ENCODE measurements around the gene GAB2.
"Not testable (repeated sequence)": the region's sequence is repeated elsewhere in the genome, so short reads cannot be mapped to it uniquely, and the experiment has no call there.

The GAB2 gene

GRCh38 chr11:78250099-78250498, 167.5 kb downstream of the GAB2 start:
- DNase-seq (ENCODE audit: low read depth): no peak

GRCh38 chr11:78248903-78249302, 168.7 kb downstream of the GAB2 start:
- DNase-seq (ENCODE audit: low read depth): no peak

GRCh38 chr11:78248191-78248590, 169.4 kb downstream of the GAB2 start:
- DNase-seq (ENCODE audit: low read depth): no peak

GRCh38 chr11:78244546-78245255, 172.9 kb downstream of the GAB2 start:
- DNase-seq (ENCODE audit: low read depth): no peak

GRCh38 chr11:78244080-78244479, 173.5 kb downstream of the GAB2 start:
- DNase-seq (ENCODE audit: low read depth): no peak

- no peak for DNase-seq (ENCODE audit: low read depth)
These were observed 176.1 kb downstream of the GAB2 start for GRCh38 chr11:78241475-78241874.

GRCh38 chr11:78239781-78240180, 177.8 kb downstream of the GAB2 start:
- DNase-seq (ENCODE audit: low read depth): no peak

- DNase-seq (ENCODE audit: low read depth): no peak
These were observed 180.2 kb downstream of the GAB2 start for GRCh38 chr11:78237293-78238046.

GRCh38 chr11:78234006-78234405, 183.6 kb downstream of the GAB2 start:
- DNase-seq (ENCODE audit: low read depth): no peak

- not testable (repeated sequence) for DNase-seq (ENCODE audit: low read depth)
These were observed 184.6 kb downstream of the GAB2 start for GRCh38 chr11:78233046-78233445.

GRCh38 chr11:78231962-78232501, 185.6 kb downstream of the GAB2 start:
- no peak for DNase-seq (ENCODE audit: low read depth)

- DNase-seq (ENCODE audit: low read depth): no peak
These were observed 187.3 kb downstream of the GAB2 start for GRCh38 chr11:78230161-78230877.

- no peak for DNase-seq (ENCODE audit: low read depth)
These were observed 188.5 kb downstream of the GAB2 start for GRCh38 chr11:78229106-78229505.

GRCh38 chr11:78228467-78228866, 189.2 kb downstream of the GAB2 start:
- DNase-seq (ENCODE audit: low read depth): no peak

GRCh38 chr11:78227921-78228320, 189.7 kb downstream of the GAB2 start:
- no peak for DNase-seq (ENCODE audit: low read depth)

- DNase-seq (ENCODE audit: low read depth): no peak
These were observed 190.6 kb downstream of the GAB2 start for GRCh38 chr11:78226684-78227680.

- DNase-seq (ENCODE audit: low read depth): no peak
These were observed 192.7 kb downstream of the GAB2 start for GRCh38 chr11:78224906-78225420.

- no peak for DNase-seq (ENCODE audit: low read depth)
These were observed 193.1 kb downstream of the GAB2 start for GRCh38 chr11:78224506-78224905.

GRCh38 chr11:78223320-78223954, 194.2 kb downstream of the GAB2 start:
- DNase-seq (ENCODE audit: low read depth): no peak

GRCh38 chr11:78222726-78223125, 194.9 kb downstream of the GAB2 start:
- not testable (repeated sequence) for DNase-seq (ENCODE audit: low read depth)
